K562 (cell line): ENCODE data around the gene FLT1.

Experiments used
- CEBPB ChIP-seq: fragments of 450-650 bp; IDR thresholded peaks from 2 replicates; pipeline ENCODE4 v1.6.1; 2016; ENCODE audit warnings: missing genetic modification characterization, missing compliant biosample characterization
- CREB5 ChIP-seq: fragments of 250-450 bp; sonication (Bioruptor Pico); IDR thresholded peaks from 2 replicates; pipeline ENCODE4 v1.5.0; 2020; ENCODE audit warnings: mild to moderate bottlenecking
- POLR2A ChIP-seq: fragments of 450-650 bp; conservative IDR thresholded peaks from 2 replicates; pipeline ENCODE4 v1.6.1; 2016
- ZC3H11A ChIP-seq: IDR thresholded peaks from 2 replicates; pipeline ENCODE4 v1.6.1; 2012; ENCODE audit warnings: low read depth, low read length, improper control_type of control experiment
- ZFP36 ChIP-seq: fragments of 150-350 bp; IDR thresholded peaks from 2 replicates; pipeline ENCODE4 v1.6.1; 2018; ENCODE audit warnings: low read length, low read depth; ENCODE audit not compliant: partially characterized antibody
- ZSCAN29 ChIP-seq: fragments of 450-650 bp; IDR thresholded peaks from 2 replicates; pipeline ENCODE4 v1.6.1; 2017
- TF ChIP-seq, protein P1 (sequence below): fragments of 250-450 bp; sonication (Bioruptor Pico); IDR thresholded peaks from 2 replicates; pipeline ENCODE4 v1.9.0; 2021; ENCODE audit warnings: mild to moderate bottlenecking, inconsistent platforms
- TF ChIP-seq, protein P2 (sequence below), 3 experiments: IDR thresholded peaks in 2 of 3; conservative IDR thresholded peaks in 1 of 3; 2 replicates each; pipeline ENCODE4 v1.5.1; 2011 to 2012; ENCODE audit warnings: low read length in 3 of 3, mild to moderate bottlenecking in 3 of 3, control low read depth in 2 of 3, improper control_type of control experiment in 1 of 3, inconsistent platforms in 1 of 3, low read depth in 1 of 3, mixed read lengths in 1 of 3, moderate library complexity in 1 of 3; ENCODE audit not compliant: insufficient read depth in 2 of 3

DNA sequence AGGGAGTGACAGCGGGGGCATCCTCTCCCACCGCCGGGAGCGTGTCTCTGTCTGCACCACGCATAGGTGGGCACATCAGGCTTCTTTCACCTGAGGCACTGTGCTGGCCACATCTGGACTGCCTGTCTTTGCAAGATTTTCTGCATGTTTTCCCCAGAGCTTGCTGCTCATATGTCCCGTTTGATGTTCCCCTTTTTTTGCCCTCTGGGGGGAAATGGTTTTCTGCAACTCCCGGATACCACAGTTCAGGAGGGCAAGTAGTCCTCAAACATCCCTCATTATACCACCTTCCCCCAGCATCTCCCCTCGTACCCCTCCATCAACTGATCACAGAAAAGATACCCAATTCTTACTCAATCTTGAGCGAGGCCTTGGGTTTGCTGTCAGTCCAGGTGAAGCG lies 188.6 kb downstream of the FLT1 start:
- TF ChIP-seq POLR2A (no peak), ZC3H11A (no peak), CEBPB (no peak), ZFP36 (no peak), ZSCAN29 (no peak), CREB5 (no peak)
- TF ChIP-seq, protein P1, sequence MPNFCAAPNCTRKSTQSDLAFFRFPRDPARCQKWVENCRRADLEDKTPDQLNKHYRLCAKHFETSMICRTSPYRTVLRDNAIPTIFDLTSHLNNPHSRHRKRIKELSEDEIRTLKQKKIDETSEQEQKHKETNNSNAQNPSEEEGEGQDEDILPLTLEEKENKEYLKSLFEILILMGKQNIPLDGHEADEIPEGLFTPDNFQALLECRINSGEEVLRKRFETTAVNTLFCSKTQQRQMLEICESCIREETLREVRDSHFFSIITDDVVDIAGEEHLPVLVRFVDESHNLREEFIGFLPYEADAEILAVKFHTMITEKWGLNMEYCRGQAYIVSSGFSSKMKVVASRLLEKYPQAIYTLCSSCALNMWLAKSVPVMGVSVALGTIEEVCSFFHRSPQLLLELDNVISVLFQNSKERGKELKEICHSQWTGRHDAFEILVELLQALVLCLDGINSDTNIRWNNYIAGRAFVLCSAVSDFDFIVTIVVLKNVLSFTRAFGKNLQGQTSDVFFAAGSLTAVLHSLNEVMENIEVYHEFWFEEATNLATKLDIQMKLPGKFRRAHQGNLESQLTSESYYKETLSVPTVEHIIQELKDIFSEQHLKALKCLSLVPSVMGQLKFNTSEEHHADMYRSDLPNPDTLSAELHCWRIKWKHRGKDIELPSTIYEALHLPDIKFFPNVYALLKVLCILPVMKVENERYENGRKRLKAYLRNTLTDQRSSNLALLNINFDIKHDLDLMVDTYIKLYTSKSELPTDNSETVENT: no peak
- TF ChIP-seq, protein P2, sequence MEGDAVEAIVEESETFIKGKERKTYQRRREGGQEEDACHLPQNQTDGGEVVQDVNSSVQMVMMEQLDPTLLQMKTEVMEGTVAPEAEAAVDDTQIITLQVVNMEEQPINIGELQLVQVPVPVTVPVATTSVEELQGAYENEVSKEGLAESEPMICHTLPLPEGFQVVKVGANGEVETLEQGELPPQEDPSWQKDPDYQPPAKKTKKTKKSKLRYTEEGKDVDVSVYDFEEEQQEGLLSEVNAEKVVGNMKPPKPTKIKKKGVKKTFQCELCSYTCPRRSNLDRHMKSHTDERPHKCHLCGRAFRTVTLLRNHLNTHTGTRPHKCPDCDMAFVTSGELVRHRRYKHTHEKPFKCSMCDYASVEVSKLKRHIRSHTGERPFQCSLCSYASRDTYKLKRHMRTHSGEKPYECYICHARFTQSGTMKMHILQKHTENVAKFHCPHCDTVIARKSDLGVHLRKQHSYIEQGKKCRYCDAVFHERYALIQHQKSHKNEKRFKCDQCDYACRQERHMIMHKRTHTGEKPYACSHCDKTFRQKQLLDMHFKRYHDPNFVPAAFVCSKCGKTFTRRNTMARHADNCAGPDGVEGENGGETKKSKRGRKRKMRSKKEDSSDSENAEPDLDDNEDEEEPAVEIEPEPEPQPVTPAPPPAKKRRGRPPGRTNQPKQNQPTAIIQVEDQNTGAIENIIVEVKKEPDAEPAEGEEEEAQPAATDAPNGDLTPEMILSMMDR (IDR thresholded peaks at IDR 0.05 in 2 of 3, conservative IDR thresholded peaks at IDR 0.05 in 1 of 3; ENCODE audit: insufficient read depth in 2 of 3, low read depth in 1 of 3, low read length in 3 of 3): no peak
